ENCODE data around the gene USH1C.

USH1C gene

GRCh38 chr11:17546240-17546639 is 2.0 kb upstream of the USH1C start:
- no peak for DNase-seq

- DNase-seq = no peak
Observed at GRCh38 chr11:17543574-17544180, 539 bp downstream of the USH1C start.

GRCh38 chr11:17543041-17543440 is 1.2 kb downstream of the USH1C start:
- DNase-seq = no peak

GRCh38 chr11:17542249-17542648 is 2.0 kb downstream of the USH1C start:
- DNase-seq = no peak

GRCh38 chr11:17541330-17541885 is 2.8 kb downstream of the USH1C start:
- DNase-seq = no peak

GRCh38 chr11:17540807-17541206 is 3.4 kb downstream of the USH1C start:
- DNase-seq = no peak

- no peak for DNase-seq
Observed at GRCh38 chr11:17538731-17539130, 5.5 kb downstream of the USH1C start.

- DNase-seq = no peak
Observed at GRCh38 chr11:17538054-17538453, 6.2 kb downstream of the USH1C start.

- no peak for DNase-seq
Observed at GRCh38 chr11:17537261-17537660, 7.0 kb downstream of the USH1C start.

GRCh38 chr11:17535488-17535887 is 8.7 kb downstream of the USH1C start:
- DNase-seq = no peak

GRCh38 chr11:17533778-17534415 is 10.3 kb downstream of the USH1C start:
- no peak for DNase-seq

GRCh38 chr11:17533341-17533740 is 10.9 kb downstream of the USH1C start:
- no peak for DNase-seq

GRCh38 chr11:17532784-17533183 is 11.4 kb downstream of the USH1C start:
- DNase-seq = no peak

- DNase-seq = no peak
Observed at GRCh38 chr11:17531636-17532113, 12.5 kb downstream of the USH1C start.

GRCh38 chr11:17531071-17531600 is 13.1 kb downstream of the USH1C start:
- DNase-seq = no peak

- DNase-seq = no peak
Observed at GRCh38 chr11:17529844-17530185, 14.4 kb downstream of the USH1C start.

GRCh38 chr11:17528906-17529843 is 15.0 kb downstream of the USH1C start:
- DNase-seq = no peak

GRCh38 chr11:17528181-17528691 is 16.0 kb downstream of the USH1C start:
- peak; percentile 12 to 47 for DNase-seq

- no peak for DNase-seq
Observed at GRCh38 chr11:17527628-17527995, 16.6 kb downstream of the USH1C start.

- DNase-seq = no peak
Observed at GRCh38 chr11:17526931-17527627, 17.1 kb downstream of the USH1C start.

GRCh38 chr11:17526326-17526725 is 17.9 kb downstream of the USH1C start:
- no peak for DNase-seq

GRCh38 chr11:17525570-17525969 is 18.6 kb downstream of the USH1C start:
- DNase-seq = no peak
